WERI-Rb-1 (cell line): ENCODE measurements around the gene CTIF.

Source experiments
- DNase-seq: peaks from one replicate; pipeline ENCODE4 v3.0.0-alpha.2; 2020
- H3K27ac ChIP-seq: fragments of 250-450 bp; sonication (Bioruptor Pico); 2 replicates; pipeline ENCODE4 v1.5.1; 2020; ENCODE audit warnings: mild to moderate bottlenecking, moderate library complexity
- H3K27me3 ChIP-seq: fragments of 250-450 bp; sonication (Bioruptor Pico); 2 replicates; pipeline ENCODE4 v1.5.1; 2021; ENCODE audit warnings: mild to moderate bottlenecking, low read depth, moderate library complexity; ENCODE audit not compliant: insufficient read depth, severe bottlenecking
- H3K36me3 ChIP-seq: fragments of 250-450 bp; sonication (Bioruptor Pico); 2 replicates; pipeline ENCODE4 v1.5.1; 2020; ENCODE audit warnings: mild to moderate bottlenecking, moderate library complexity
- H3K4me3 ChIP-seq: 2 replicates; pipeline ENCODE4 v1.5.1; 2011; ENCODE audit warnings: low read depth, mild to moderate bottlenecking, control low read depth, low read length
- H3K9me3 ChIP-seq: fragments of 250-450 bp; sonication (Bioruptor Pico); 2 replicates; pipeline ENCODE4 v1.5.1; 2021; ENCODE audit warnings: mild to moderate bottlenecking, moderate library complexity; ENCODE audit not compliant: severe bottlenecking
- TF ChIP-seq, protein P1 (sequence below): IDR thresholded peaks from 2 replicates; pipeline ENCODE4 v1.5.1; 2011; ENCODE audit warnings: low read depth, mild to moderate bottlenecking, control low read depth, inconsistent platforms, low read length

CTIF gene

DNA sequence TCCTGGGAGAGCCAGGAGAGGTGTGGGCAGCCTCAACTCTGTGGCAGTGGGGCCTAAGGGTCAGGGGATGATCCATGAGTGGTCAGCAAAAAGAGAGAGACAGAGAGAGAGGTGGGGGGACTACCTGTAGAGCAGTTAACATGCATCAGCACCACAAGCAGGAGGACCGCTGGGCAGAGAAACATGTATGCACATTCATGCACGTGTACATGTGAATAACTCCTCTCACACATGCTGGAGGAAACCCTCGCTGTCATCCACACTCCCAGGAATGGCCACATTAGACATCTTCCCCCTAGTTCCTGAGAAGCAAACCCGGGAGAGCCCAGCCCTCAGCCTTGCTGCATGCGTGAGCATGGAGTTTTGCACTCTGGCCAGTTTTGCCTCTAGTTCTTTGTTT, 245.8 kb downstream of the CTIF start:
- no peaks in the 10 kb centered on the region for H3K9me3 ChIP-seq
- peaks cover 9% of the 10 kb centered on the region; the same call in 1 of the 2 replicates for H3K36me3 ChIP-seq
- TF ChIP-seq, protein P1, sequence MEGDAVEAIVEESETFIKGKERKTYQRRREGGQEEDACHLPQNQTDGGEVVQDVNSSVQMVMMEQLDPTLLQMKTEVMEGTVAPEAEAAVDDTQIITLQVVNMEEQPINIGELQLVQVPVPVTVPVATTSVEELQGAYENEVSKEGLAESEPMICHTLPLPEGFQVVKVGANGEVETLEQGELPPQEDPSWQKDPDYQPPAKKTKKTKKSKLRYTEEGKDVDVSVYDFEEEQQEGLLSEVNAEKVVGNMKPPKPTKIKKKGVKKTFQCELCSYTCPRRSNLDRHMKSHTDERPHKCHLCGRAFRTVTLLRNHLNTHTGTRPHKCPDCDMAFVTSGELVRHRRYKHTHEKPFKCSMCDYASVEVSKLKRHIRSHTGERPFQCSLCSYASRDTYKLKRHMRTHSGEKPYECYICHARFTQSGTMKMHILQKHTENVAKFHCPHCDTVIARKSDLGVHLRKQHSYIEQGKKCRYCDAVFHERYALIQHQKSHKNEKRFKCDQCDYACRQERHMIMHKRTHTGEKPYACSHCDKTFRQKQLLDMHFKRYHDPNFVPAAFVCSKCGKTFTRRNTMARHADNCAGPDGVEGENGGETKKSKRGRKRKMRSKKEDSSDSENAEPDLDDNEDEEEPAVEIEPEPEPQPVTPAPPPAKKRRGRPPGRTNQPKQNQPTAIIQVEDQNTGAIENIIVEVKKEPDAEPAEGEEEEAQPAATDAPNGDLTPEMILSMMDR = no peak
- no peak for DNase-seq
- H3K4me3 ChIP-seq = no peak overlapping the region
- no peak overlapping the region for H3K27ac ChIP-seq
- no peaks in the 10 kb centered on the region for H3K27me3 ChIP-seq

DNA sequence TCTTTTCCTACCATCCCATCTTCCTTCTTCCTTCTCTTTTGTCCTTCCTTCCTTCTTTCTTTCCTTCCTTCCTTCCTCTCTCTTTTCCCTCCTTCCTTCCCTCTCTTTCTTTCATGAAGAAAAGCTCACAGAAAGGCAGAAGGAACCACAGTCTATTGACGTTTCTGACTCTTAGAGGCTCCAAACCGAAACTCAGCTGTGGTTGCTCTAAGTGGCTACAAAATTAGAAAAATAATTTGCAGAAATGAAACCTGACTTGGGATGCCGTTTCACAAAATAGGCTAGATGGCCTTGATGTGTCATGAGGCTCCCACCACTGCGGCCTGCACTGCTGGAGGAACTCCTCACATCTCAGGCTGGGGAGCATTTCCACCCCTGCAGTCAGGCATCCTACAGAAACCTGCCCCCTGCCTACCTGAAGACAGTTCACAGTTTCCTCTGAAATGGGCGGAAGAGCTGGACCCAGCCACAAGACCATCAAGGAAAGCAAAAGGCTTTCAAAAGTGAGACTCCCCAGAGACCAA, 246.3 kb downstream of the CTIF start:
- H3K27ac ChIP-seq = no peak overlapping the region
- no peaks in the 10 kb centered on the region for H3K9me3 ChIP-seq
- H3K36me3 ChIP-seq = peaks cover 9% of the 10 kb centered on the region; the same call in 1 of the 2 replicates
- DNase-seq = no peak
- TF ChIP-seq, protein P1 = no peak
- no peak overlapping the region for H3K4me3 ChIP-seq
- H3K27me3 ChIP-seq = no peaks in the 10 kb centered on the region

DNA sequence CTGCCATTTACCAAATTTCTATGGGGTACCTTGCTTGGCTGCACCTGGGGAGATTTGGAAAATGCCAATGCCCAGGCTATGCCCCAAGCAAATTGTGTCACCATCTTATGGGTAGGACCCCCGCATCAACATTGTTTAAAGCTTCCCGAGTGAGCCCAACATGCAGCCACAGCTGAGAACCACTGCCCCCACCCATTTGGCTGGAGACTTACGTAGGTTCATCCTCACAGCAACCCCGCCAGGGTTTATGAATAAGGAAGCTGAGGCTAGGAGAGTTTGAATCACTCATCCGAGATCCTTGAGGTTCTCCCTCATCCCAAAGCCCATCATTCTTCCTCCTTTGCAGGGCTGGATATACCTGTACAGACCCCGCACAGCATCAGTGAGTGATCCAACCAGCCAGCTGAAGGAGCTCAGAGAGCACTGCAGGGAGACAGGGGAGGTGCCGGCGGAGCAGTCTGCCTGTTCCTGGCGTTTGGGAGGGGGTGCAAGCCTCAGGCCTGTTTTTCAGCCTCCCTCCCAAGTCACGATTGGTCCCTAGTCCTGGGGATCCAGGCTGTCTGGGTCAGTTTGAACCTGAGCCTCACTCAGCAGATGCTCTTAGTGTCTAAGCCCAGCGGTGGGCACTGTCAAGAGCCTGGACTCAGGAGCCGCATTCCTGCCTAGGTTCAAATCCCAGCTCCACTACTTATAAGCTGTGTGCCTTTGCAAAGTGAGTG, 247.1 kb downstream of the CTIF start:
- TF ChIP-seq, protein P1 = no peak
- no peak for DNase-seq
- peaks cover 13% of the 10 kb centered on the region for H3K36me3 ChIP-seq
- H3K9me3 ChIP-seq = no peaks in the 10 kb centered on the region
- no peaks in the 10 kb centered on the region for H3K27me3 ChIP-seq
- H3K27ac ChIP-seq = no peak overlapping the region
- H3K4me3 ChIP-seq = no peak overlapping the region

DNA sequence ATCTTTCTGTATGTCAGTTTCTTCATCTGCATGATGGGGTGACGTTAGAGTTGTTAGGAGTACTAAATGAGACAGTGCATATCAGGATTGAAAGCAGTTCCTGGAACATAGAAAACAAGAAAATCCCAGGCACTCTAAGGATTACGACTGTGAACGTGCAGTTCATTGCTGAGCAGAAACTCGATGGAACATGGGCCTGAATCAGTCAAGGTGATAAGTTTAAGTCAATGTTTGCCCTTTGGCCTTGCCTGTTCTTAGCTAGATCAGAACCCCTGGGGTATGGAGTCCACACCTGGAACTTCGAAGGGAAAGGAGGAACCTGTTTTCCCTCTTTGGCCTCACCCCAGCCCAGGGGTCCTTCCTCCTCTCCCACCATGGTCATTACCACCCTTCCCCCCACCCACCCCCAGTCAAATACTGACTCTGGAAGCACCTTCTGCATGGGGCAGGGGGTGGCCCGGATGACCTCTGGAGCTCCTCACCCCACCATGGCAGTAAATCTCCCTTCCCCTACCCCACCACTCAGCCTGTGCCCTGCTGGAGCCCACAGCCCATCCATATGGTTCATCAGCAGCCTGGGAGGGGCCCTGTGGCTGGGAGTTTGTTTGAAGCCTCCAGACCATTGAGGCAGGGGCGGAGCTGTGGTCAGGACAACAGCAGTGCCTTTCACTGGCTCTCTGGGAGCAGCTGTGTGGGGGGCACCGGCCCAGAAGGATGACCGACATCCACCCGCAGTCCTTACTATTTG, 247.8 kb downstream of the CTIF start:
- no peaks in the 10 kb centered on the region for H3K9me3 ChIP-seq
- TF ChIP-seq, protein P1 = no peak
- no peak overlapping the region for H3K27ac ChIP-seq
- no peak for DNase-seq
- peaks cover 14% of the 10 kb centered on the region for H3K36me3 ChIP-seq
- H3K27me3 ChIP-seq = no peaks in the 10 kb centered on the region
- no peak overlapping the region for H3K4me3 ChIP-seq

DNA sequence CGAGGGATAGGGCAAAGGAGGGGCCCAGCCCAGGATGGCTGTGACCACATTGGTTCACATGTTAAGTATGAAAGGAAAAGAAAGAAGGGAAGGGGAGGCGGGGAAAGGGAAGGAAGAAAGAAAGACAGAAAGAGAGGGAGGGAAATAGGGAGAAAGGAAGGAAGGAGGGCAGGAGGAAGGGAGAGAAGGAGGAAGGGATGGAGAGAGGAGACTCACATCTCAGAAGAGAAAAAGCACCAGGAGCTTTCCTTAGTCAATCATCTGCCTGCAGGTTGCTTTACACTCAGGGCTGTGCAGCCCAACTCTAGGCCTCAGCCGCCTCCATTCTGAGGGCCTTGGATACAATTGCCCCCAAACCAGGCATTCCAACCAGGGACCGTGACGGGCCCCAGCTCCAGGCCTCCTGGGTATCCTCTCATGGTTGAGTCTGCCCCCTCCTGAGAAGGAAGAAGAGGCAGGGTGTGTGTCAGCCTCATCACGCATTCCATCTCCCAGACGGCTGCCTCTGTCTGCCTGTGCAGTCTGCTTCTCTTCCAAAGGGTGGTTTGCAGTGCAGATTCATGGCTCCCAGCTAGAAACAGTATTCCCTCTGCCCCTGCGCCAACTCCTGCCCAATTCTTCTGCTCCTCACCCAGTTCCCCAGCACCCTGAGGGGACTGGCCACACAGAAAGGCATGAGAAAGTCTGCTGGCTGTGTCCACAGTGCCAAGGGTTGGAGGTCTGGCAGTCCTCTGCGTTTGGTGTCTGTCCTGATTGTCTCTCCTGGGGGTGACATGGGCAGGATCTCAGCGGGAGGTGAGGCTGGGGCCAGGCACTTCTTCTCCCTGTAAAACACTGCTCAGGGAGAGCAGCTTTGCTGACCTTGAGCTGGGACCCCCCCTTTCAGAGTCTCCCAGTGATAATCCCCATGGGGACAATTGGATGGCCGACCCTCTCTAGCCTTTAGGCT, 248.6 kb downstream of the CTIF start:
- Histone ChIP-seq H3K36me3 (peaks cover 14% of the 10 kb centered on the region), H3K27me3 (no peaks in the 10 kb centered on the region), H3K4me3 (no peak overlapping the region), H3K9me3 (no peaks in the 10 kb centered on the region), H3K27ac (no peak overlapping the region)
- TF ChIP-seq, protein P1 = no peak
- no peak for DNase-seq
